ELF-1 (cell line): ENCODE results near the gene IRF6.
A peak's percentile ranks its signal among the peaks of the same experiment; 100 is the strongest.

Experiments
- DNase-seq: peaks from one replicate; pipeline ENCODE4 v3.0.0-alpha.2; 2016; ENCODE audit warnings: low read depth, low spot score

IRF6 gene

DNA sequence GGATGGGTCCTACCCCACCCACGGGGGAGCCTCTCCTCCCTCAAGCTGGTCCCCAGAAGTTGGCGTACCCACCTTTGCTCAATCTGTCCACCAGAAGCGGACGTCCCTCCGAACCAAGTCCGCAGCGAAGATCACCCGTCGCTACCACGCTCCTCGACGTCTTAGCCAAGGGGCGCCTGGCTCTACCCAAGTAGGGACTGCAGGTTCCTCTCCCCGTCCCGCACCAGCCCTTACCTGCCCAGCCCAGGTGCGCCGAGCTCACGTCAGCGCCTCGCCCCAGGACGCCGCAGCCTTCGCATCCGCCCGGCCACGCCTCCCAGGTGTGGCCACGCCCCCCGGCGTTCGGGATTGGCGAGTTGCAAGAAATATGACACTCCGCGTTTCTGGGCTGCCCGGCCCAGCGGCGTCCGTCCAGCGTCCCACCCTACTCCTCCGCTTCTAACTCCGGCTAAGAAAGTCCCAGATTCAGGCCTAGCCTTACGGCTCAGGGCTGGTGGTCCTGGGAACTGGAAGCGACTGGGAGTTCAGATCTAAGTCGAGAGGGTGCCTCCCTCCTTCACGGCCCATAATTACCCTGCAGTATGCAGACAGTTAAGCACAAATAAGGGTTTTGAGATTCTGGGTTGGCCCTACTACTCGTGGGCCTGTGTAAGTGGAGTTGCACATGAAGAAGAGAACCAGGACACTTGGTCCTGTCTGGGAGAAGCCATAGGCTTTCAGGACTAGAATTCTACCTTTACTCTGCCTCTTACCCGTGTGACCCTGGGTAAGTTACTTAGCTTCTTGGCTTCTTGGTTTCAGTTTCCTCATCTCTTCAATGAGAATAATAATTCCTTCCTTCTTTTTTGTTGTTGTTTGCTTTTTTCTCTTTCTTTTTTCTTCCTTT, at the start of gene IRF6:
Gene IRF6, minus strand, starts transcription at position 268 of the 886 bp plus-strand sequence. CDS start 4,729 bp downstream, outside the sequence.
- DNase-seq, result peak; percentile 96

DNA sequence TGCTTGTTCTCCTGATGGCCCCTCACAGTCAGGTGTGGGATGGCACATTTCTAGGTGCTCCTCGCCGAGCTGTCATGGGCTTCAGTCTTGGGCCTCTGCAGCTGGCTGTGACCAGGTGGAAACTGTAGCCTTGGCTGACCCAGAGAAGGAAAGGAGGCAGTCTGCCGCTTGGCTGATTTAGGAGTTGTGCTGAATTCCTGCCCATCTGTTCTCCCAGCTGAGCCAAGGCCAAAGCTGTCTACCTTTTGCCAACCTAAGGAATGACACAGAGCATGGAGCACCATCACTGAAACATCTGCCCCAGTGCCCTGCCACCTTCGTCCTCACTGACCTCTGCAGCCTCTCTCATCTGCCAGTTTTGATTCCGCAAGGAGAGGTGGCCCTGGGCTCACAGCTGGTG, 49.7 kb upstream of the IRF6 start:
- DNase-seq, result no peak

DNA sequence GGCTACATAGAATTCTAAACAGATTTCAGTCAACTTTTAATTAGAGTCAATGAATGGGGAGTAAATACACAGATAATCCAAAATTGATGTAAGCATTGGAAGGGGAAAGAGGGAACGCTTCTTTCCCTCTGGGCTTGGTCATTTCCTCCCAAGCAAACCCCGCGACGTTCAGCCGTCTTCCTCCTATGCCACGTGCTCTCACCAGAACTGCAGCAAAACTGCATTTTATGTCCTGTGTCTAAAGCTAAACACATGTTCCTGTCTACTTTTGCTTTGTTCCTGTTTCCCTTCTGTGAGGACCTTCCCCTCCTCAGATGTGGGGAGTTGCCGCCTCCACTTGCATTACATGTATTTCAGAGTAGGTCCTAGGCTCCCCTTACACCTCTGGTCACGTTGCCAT, 49.1 kb upstream of the IRF6 start:
- no peak for DNase-seq

DNA sequence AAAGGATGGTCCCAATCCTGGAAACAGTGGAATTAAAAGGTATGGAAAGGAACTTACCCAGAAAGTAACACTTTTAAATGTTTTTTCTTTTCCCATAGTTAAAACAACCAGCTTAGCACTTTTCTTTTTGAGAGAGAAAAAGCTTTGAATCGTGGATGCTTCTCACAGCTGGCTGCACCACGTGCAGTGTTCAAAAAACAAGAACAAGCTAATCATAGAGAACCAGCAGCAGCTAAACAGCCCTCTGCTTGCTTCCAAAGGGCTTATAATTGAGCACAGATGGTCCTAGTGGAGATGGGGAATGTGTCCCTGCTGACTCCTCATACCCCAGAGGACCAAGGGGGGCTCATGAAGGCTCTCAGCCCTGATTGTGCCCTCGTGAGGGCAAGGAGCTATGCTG, 48.3 kb upstream of the IRF6 start:
- DNase-seq, result no peak

DNA sequence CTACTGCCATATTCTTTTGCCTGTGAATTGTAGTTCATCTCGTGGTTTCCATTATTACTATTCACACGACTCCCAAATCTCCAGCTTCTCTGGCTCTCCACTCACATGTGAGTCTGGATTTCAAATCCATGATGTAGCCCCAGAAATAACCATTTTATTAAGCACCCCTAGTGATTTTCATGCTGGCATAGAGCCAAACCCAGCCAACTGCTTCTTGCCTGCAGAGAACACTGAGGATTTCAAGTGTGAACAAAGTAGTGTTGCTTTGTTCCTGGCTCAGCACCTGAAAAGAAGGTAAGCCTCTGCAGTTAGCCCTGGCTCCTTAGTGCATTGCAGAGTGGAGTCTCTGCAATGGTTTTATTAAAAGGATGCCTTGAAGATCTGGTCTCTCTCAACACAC, 47.7 kb upstream of the IRF6 start:
- no peak for DNase-seq

DNA sequence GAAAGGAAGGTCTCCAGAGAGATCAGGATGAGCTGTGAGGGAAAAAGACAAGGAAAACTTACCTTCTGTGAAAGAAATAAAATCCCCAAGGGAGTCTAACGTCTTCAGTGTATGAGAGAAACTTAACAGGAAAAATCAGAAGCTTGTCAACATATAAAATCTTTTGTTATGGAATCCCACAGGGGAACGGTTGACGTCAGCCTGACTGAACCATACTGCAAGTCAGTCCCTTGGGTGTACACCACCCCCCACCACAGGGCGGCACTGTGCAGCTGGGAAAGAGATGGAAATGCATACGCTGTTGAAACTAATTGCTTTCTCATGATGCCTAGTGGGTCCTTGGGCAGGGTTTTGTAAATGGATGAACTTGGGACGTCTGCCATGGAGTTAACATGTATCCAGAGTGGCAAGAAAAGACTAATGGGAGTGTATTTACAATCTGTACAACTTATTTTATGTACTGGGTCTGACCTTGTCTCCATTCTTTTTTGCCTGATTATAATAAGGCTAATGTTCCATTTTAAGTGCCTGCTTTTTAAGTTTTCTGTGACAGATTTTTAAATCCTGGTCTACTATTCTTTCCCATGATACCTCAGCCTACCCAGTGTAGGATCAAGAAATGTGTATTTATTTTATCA, 44.5 kb upstream of the IRF6 start:
- DNase-seq, result peak; percentile 49

DNA sequence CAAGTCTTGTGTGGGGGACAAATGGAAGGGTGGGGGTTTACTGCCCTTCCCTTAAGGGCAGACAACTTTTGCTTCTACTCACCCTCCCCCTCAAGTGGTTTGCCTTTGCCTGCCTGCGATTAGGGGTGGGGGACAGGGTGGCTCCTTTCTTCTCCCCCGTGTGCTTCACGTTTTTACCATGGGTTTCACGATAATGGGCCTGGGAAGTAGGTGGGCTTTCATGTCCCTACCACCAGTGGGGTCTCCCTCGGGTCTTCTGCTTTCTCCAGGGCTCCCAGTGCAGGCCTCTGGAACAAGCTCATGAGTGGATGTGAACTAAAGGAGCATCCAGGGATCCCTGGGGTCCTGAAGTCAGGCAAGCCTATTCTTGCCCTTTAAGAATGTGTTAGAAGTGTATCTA, 43.4 kb upstream of the IRF6 start:
- DNase-seq, result no peak

DNA sequence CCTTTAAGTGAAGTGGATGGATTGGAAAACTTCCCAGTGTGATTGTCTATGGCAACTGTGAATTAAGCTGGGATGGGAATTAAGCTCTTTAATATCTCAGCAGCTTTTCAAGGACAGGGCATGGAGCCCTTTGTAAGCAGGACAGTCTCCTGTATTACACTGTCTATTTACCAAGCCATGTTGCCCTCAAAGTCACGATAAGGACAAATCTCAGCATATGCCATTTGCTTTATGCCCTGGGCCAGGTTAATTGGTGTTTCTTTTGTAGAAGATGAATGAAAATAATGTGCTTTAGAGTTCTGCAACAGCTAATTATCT, 39.4 kb upstream of the IRF6 start:
- no peak for DNase-seq

DNA sequence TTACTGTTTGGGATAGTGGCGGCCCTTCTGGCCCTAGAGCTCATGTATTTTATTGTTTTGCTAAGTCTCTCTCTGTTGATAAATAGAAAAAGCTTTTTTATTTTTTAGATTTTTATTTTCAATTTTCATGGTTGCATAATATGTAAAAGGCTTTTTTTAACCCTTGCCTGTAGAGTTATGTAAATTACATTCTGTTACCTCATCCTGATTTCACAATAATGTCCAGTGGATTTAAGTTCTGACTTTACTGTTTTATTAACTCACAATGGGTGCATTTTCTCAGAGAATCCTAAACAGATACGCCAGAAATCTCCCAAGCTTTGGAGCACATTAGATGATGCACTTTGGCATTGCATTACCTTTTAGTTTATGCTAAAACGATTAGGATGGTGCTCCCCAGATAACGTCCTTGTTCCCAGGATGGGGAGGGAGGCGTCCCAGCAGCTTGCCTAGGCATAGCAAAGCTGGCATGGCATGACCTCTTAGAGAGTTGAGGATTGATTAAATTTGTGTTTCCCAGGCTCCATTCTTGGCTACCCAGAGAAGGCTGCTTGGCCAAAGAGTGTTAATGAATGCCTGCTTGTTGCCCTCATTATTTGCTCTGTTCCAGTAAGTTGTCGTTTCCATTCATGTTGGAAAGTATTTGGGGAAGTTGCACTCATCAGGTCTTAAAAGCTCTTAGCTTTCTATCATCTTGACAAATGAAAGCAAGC, 38.9 kb upstream of the IRF6 start:
- no peak for DNase-seq

DNA sequence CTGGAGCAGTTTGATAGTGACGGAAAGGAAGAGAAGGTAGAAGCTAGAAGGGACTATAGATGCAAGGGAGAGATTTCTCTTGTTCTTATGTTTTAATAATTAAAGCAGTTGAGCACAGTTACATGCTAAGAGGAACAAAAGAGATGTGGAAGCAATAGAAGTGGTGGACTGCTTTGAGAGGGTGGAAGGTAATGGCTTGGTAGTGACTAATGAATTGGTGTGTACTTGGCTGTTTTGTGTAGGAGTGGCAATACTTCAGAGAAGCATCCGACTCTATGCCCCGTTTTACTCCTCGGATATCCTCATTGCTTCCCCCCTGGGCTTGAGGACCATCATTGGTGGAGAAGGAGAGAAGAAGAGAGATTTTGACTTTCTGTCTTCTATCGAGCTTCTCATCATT, 34.7 kb upstream of the IRF6 start:
- DNase-seq, result no peak

DNA sequence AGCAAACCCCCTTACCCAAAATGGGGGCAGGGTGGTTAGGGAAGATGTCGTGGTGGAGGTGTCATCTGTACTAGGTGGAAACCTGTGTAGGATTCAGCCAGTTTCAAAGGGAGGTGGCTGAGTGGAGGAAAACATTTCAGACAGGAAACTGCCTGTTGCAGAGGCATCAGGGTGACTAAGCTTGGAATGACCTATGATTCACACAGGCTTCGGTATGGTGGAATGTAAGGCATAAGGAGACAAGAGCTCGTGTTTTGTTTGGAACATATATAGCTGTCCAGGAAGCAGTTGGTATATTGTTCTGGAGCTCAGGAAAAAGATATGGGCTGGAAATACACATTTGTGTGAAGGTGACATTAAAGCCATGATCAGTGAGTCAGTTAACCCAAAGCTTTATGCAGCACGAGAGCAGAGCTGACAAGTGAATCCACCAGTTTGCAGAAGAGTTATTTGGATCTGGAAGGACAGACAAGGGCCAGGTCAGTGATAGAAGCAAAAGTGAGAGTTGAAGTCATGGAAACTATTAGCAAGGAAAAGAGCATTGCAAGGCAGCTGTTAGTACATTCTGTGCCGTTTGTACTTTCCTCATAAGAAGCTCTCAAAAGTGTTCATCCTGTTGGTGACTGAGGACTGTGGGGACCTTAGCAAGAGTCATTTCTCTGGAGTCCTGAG, 34.1 kb upstream of the IRF6 start:
- DNase-seq, result peak; percentile 9

DNA sequence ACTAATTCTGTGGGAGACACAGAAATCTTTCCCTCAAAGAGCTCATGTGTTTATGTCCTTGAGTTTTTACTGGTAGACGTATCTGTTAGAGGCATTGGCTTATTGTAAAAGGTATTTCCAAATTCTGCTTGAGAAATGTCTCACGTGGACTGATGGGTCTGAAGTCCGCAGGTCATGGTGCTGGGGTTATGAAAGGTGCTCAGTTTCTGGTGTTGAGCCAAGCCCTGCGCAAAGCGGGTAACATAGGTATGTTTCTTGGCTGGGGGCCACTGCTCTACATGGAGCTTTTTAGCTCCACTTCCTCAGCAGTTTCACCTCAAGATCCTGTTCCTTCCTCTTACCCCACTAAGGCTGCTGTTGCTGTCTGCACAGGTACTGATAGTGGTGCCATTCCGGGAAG, 32.6 kb upstream of the IRF6 start:
- DNase-seq, result no peak

DNA sequence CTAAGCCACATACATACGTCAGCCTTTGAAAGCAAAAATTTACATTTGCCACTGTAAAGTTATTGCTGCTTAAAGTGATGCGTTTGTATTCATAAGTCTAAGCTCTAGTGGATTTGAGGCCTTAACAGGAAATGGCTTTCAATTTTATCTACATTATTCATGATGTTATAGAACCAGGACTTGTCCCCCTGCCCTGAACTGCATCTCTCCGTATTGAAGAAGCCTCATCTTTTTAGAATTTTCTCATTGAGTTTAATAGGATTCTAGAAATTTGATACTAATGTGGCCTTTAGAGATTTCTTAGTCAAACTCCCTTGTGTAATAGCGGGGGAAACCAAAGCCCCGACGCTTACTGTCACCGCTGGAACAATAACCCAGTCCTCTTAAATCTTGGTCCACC, 31.7 kb upstream of the IRF6 start:
- no peak for DNase-seq

DNA sequence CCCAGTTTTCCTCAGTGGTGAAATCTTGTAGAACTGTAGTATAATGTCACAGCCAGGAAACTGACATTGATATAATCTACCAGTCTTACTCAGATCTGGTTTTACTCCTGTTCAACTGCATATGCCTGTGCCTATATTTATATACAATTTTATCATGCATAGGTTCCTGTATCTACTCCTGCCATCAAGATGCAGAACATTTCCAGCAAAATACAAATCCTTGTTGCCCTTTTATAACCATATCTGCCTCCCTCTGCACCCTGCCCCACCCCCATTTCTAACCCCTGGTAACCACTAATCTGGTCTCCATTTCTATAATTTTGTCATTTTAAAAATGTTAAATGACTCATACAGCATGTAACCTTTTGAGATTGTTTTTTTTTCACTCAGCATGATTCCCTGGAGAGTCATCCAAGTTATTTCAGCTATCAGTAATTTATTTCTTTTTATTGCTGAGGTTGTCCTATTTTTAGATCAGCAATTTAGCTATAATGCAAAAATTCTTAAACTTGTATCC, 29.9 kb upstream of the IRF6 start:
- DNase-seq, result no peak

DNA sequence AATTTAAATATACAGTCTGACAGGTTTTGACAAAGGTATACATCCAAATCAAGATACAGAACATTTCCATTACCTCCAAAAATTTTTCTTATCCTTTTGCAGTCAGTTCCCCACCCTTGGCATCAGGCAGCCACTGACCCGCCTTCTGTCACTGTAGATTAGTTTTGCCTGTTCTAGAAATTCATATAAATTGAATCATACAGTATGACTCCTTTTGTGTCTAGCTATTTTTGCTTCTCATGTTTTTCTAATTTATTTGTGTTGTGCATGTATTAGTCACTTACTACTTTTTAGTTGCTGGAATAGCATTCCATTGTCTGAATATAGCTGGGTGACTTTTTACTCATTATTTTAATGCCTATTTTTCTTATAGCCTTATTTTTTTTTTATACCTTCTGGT, 25.7 kb upstream of the IRF6 start:
- DNase-seq, result no peak

DNA sequence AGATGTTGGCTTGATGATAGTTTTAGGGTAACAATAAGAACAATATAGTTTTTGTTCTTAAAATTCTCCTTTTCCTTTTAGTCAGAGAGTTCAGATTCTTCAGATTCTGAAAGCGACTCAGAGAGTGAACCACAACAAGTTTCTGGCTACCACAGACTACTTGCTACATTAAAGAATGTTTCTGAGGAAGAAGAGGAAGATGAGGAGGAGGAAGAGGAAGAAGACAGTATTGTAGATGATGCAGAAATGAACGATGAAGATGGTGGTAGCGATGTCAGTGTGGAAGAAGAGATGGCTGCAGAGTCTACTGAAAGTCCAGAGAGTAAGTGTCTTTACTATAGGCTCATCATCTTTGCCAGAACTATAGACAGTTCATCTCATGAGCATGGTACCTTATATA, 24.8 kb upstream of the IRF6 start:
- no peak for DNase-seq

DNA sequence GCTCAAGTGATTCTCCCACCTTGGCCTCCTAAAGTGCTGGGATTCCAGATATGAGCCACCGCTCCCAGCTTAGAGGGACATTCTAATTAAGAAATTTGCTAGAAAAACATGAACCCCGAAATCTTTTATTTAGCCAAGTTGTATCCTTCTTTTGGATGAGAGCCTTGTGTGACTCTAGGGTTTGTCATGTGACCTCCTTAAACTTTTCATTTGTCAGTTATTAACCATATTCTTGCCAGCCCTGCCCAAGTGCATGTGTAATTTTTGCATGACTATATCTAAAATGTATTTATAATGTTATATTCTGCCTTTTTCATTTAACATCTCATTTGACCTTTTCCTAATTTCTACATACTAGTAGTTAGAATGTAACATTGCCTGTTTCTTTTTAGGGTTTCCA, 23.8 kb upstream of the IRF6 start:
- no peak for DNase-seq

DNA sequence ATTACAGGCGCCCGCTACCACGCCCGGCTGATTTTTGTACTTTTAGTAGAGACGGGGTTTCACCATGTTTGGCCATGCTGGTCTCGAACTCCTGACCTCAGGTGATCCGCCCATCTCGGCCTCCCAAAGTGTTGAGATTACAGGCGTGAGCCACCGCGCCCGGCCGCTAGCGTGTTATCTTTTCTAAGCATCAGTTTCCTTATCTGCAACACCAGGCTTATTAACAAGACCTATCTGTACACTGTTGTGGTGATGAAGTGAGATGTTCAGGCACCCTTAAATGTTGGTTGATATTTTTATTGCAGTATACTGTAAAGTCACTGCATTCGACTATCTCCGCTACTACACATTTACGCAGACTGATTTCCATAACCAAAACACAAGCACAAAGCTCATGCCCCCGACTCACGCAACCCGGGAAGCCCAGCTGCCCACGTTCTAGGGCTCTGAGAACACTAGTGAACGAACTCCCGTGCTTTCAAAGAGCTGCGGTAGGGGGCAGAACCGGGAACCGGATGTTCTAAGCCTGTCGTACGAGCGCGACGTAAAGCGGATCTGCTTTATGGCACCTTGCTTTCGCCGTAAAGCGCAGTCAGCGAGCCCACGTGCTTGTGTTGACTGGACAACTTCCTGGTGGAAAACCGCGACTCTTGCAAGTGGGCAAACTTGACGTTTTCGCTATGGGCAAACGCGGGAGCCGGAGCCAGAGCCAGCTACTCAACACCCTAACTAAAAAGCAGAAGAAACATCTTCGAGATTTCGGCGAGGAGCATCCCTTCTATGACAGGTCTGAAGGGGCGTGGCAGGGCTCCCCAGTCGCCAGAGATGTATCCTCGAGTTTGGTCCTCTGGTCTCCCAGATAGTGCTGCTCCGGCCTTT, 21.7 kb upstream of the IRF6 start, which contains the start of gene UTP25:
Gene UTP25, plus strand, starts transcription at position 589 of the 879 bp plus-strand sequence. Its CDS starts 92 bp downstream, at position 681.
- peak; percentile 96 for DNase-seq

DNA sequence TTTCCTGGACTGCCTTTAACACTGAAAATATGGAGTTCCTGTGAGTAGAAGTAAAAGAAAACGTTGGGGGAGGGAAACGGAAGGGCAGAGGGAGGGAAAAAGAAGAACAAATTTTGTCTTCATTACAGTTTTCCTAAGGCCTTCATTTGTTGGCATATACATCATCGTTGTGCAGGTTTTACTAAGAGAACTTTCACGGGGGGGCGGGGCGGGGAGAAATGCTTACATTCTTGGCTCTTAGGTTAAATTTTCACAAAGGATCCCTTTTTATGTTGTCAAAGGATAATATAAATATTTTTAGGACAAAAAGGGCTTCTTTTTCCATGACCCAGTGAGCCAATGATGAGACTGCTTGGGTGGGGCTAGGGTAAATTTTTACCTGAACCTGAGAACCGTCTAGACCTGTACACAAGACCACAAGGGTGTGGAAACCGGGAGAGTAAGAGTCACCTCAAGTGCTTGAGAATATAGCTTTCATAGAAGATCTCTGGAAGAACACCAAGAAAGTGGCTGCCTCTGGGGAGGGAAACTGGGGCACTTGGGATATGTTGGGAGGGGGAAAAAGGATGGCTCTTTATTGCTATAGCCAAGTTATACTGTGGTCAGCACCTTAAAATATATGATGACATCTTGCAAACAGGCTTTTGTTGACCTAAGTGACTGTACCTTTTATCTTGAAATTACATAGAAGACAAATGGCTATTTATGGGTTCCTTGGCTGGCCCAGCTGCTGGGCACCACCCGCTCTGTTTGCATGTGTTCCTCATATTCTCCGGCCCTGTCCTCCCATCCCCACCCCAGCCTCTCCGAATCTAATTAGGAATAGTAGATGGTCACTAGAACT, 19.9 kb upstream of the IRF6 start:
- no peak for DNase-seq
